OCI-LY7 (cell line): ENCODE results near the gene ERP27.

Source experiments
- EZH2phosphoT487 ChIP-seq: fragments of 200-600 bp; sonication (generic); IDR thresholded peaks from 2 replicates; pipeline ENCODE4 v1.6.1; 2018; ENCODE audit warnings: low read depth, borderline replicate concordance, mild to moderate bottlenecking, mixed run types, antibody characterized with exemption, low read length, moderate library complexity, mixed read lengths
- TF ChIP-seq, protein P1 (sequence below): fragments of 200-600 bp; sonication (generic); conservative IDR thresholded peaks from 2 replicates; pipeline ENCODE4 v1.5.1; 2014; ENCODE audit warnings: mild to moderate bottlenecking, antibody characterized with exemption, low read length, moderate library complexity, mixed read lengths

GRCh38 chr12:14949631-14950030 lies 11.3 kb upstream of the ERP27 start:
- TF ChIP-seq, protein P1, sequence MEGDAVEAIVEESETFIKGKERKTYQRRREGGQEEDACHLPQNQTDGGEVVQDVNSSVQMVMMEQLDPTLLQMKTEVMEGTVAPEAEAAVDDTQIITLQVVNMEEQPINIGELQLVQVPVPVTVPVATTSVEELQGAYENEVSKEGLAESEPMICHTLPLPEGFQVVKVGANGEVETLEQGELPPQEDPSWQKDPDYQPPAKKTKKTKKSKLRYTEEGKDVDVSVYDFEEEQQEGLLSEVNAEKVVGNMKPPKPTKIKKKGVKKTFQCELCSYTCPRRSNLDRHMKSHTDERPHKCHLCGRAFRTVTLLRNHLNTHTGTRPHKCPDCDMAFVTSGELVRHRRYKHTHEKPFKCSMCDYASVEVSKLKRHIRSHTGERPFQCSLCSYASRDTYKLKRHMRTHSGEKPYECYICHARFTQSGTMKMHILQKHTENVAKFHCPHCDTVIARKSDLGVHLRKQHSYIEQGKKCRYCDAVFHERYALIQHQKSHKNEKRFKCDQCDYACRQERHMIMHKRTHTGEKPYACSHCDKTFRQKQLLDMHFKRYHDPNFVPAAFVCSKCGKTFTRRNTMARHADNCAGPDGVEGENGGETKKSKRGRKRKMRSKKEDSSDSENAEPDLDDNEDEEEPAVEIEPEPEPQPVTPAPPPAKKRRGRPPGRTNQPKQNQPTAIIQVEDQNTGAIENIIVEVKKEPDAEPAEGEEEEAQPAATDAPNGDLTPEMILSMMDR: no peak
- TF ChIP-seq EZH2phosphoT487: no peak
